ENCODE data around the gene RPS6KB2.

DNA sequence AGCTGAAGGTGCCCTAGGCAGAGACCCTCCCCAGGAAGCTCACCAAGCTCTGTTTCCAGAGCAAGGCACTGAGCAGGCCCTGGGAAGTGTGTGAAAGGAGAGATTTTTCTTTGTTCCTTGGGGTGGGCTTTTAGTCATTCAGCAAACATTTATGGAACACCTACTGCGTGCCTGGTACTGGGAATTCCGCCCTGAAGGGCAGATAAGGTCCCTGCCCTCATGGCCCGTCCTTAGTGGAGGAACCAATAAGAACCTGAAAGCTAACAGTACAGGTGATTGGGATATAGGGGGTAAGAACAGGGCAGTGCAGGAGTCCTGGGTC, 36.9 kb downstream of the RPS6KB2 start:
- TF ChIP-seq, protein P1, sequence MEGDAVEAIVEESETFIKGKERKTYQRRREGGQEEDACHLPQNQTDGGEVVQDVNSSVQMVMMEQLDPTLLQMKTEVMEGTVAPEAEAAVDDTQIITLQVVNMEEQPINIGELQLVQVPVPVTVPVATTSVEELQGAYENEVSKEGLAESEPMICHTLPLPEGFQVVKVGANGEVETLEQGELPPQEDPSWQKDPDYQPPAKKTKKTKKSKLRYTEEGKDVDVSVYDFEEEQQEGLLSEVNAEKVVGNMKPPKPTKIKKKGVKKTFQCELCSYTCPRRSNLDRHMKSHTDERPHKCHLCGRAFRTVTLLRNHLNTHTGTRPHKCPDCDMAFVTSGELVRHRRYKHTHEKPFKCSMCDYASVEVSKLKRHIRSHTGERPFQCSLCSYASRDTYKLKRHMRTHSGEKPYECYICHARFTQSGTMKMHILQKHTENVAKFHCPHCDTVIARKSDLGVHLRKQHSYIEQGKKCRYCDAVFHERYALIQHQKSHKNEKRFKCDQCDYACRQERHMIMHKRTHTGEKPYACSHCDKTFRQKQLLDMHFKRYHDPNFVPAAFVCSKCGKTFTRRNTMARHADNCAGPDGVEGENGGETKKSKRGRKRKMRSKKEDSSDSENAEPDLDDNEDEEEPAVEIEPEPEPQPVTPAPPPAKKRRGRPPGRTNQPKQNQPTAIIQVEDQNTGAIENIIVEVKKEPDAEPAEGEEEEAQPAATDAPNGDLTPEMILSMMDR (conservative IDR thresholded peaks at IDR 0.05), result no peak
- TF ChIP-seq EZH2 (IDR thresholded peaks at IDR 0.05; ENCODE audit: low read depth), result no peak

All from PC-9 (cell line).